Activated CD8-positive, alpha-beta memory T cell treated with anti-CD3 and anti-CD28 coated beads for 48 hours (primary cell): Measurements from ENCODE around the gene THAP7.

Experiments used
- DNase-seq, 3 experiments: peaks; one replicate each; pipeline ENCODE4 v3.0.0-alpha.2; 2020; ENCODE audit warnings: low read depth in 2 of 3, low spot score in 2 of 3

The THAP7 gene

DNA sequence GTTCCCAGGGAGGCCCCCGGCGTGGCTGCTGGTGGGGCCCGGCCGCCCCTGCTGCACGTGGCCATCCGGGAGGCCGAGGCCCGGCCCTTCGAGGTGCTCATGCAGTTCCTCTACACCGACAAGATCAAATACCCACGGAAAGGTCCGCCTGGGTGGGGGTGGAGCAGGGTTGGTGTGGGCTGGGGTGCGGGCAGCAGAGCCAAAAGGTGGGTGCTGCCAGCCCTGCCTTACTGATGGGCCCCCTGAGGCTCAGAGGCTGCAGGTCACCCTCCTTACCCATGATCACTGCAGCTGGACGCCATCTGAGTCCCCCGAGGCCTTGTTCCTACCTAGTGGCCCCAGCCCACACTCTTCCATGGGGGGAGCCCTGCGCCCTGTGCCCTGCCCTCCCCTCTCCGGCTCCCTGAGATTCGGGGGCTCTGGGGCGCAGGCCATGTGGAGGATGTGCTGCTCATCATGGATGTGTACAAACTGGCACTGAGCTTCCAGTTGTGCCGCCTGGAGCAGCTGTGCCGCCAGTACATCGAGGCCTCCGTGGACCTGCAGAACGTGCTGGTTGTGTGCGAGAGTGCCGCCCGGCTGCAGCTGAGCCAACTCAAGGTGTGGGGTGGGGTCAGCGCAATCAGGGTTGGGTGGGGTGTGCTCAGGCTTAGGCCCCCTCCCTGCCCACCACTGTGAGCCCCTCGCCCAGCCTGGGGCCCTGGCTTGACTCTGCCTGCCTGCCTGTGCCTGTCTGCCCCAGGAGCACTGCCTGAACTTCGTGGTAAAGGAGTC lies 7.6 kb downstream of the THAP7 start:
- DNase-seq, result no peak

DNA sequence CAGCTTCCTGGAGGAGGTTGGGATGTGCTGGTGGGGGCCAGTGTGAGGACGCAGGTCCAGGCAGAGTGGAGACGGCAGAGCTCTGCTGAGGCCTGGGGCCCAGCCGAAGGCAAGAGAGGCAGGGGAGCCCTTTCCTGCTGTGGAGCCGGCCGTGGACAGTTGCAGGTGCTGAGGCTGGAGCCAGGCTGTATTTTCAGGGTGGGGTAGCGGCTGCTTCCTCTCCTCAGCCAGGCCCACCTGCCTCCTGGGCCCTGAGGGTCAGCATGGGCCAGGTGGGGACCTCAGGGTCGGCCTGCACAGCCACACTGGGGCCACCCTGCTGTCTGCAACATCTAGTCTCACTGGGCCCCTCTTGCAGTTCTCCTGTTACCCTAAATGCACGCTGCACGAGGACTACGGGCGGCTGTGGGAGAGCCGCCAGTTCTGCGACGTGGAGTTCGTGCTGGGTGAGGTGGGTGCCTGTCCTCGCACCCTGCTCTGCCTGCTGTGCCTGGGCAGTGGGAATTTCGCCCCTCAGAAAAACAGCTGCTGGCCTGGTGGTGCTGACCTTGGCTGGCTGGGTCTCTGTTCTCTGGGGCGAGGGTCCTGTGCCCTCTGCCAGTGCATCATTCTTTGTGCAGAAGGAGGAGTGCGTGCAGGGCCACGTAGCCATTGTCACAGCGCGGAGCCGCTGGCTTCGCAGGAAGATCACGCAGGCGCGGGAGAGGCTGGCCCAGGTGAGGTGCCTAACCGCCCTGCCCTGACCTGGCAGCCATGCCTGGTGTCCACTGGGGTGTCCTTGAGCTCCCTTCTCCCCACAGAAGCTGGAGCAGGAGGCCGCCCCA lies 8.4 kb downstream of the THAP7 start:
- no peak for DNase-seq

DNA sequence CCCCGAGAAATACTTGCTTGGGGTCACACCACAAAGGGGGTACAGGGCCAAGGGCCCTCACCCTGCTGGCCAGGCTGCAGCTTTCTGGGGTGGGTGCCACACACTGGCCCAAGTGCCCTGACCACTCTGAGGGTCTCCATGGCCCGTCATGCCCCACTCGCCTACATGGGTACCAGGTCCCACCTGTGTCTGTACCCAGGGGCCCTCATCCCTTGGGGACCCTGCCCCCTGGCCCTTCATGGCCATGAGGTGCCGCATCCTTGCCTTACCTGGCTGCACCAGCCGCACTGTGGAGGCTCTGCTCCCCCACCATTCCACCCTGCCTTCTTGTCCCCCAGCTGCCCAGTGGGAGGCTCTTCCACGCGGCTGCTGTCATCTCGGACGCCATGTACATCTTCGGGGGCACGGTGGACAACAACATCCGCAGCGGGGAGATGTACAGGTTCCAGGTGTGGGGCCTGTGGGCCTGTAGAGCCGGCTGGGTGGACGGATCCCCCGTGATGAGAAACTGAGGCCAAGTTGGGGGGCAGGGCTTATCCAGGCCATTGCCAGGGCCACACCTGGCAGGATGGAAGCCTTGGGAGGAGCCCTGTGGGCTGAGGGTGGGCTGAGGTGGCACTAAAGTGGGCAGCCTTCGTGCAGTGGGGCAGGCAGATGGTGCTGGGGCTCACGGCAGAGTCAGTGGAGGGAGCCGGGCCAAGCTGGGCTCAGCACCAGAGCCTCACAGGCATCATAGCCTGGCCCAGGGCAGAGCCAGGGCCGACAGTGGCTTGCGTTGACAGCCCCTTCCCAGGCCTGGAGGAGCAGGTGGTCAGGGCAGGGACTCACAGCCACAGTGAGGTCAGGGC lies 9.2 kb downstream of the THAP7 start:
- DNase-seq, result no peak

DNA sequence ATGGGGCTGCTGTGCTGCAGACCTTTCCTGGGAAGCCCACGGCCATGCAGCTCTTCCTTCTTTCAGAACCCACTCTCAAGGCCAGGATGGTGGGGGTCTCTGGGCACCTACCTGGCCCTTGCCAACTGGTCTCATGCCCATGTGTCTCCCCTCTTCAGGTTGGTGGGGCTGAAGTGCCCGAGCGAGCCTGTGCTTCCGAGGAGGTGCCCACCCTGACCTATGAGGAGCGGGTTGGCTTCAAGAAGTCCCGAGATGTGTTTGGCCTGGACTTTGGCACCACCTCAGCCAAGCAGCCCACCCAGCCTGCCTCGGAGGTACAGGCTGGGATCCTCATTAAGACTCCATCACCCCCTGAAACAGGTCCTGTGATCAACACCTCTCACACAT lies 9.9 kb downstream of the THAP7 start:
- no peak for DNase-seq

DNA sequence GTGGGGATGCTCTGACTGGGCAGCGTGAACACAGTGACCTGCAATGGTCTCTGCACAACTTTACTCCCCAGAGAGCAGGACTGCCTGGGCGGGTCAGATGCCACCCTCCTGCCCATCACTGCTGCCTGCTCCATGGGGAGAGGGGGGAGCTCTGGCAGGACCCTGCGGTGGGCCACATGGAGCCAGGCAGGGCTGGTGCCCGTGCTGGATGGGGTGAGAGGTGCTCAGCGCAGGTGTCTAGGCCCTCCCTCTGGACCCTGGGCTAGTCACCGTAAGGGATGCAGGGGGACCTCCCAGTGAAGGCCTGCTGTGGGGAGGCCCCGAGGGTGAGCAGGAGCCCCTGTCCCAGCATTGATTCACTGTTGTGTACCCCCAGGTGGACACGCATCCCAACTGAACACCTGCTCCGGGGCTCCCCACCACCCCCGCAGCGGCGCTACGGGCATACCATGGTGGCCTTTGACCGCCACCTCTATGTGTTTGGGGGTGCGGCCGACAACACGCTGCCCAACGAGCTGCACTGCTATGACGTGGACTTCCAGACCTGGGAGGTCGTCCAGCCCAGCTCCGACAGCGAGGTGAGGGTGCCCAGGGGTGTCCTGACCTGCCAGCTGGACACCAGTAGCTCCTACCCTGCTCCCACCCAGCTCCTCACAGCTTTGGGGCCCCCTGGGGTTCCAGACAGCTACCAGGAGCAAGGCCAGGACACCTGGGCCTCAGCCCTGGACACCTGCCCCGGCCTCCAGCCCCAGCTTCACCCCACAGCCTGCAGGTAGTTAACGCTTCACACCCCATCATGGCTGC lies 10.5 kb downstream of the THAP7 start:
- DNase-seq, result no peak

DNA sequence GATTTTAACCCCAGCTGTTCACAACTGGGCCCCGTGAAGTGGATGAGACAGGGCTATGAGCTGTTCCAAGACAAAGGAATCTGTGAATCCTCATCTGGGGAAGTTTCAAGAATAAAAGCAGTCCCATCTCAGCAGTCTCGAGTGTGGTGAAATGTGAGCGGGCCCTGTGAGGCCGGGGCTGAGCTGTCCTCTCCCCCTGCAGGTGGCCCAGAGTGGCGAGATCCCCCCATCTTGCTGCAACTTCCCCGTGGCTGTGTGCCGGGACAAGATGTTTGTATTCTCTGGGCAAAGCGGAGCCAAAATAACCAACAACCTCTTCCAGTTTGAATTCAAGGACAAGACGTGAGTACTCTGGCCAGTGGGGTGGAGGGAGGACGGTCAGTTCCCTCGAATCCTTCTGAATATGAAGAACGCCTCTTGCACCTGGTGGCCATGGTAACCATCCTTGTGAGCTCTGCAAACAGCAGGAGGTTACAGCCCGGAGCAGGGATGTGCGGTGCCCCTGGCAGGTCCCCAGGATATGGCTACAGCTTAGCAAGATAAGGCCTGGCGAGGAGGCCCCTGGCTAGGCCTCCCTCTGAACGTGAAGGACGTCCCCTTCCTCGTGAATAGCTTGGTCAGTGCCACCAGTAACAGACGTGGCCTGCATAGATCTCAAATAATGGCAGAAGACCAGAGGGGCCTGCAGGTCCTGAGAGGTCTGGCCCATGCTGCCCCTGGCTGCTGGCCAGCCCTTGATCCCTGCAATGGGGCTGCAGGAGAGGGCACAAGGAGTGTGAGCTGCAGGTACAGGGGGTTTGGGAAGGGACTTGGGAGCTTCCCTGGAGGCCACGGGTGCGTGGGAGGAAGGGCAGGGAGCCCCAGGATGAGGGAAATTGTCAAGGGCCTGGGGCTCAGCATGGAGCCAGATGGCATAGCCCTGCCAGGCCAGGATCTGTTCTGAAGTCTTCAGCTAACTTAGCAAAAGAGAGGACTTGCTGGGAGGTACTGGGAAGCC lies 11.4 kb downstream of the THAP7 start:
- DNase-seq, result no peak

DNA sequence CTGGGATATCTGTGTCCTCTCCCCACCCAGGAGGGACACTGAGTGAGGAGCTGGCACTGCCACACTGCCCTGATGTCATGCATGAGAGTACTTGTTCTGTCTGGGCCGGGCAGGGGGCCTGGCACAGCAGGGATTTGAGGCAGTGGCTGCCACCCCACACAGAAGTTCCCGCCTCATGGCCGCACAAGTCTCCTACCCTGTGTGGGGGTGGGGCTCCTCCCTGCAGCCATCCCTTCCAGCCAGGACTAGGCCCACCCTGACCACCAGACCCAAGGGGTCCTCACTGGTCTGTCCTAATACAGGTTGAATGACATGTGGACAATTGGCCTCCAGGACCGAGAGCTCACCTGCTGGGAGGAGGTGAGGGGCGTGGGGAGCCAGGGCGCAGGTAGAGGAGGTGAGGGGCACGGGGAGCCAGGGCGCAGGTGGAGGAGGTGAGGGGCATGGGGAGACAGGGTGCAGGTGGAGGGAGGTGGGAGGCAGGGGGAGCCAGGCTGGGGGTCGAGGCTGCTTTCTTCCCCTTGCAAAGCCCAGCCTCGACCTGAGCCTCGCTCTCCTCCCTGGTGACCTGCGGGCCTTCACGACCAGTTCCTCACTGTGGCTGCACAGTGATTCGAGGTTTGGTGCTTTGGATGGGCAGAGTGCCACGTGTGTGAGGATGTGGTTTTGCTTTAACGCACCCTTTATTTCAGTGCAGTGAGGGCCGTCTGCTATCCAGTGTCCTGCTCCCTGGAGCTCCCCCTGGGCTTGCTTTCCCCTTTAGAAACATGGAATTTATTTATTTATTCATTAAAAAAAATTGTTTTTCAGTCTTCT lies 12.4 kb downstream of the THAP7 start:
- DNase-seq, result no peak

DNA sequence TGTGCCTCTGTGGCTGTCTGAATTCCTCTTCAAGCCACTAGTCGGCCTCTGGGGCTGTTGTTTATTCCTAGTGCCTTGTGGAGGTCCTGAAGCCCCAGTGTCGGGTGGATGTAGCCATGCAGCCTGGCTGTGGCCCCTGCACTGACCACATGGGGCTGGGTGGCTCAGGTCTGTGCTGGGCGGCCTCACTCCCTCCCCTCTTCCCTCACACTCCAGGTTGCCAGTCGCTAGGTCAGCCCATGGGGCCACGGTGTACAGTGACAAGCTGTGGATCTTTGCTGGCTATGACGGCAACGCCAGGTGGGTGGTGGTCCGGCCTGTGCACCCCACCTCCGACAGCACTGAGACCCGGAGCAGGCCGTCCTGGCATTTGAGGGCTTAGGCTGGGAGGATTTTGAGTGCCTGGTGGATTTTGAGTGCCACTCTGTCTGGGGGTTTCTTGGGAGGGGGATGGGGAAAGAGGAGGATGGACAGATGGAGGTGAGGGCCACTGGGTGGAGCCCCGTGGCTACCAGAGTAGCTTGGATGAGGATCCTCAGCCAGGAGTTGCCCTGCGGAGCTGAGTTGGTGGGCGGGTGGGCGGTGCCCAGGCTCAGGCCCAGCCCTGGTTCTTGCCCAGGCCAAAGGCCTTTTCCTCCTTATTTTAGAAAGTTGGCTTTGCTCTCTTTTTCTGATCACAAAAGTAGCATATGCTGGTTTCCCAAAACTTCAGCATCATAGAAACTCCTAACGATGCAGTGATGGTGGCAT lies 13.2 kb downstream of the THAP7 start:
- DNase-seq, result no peak

DNA sequence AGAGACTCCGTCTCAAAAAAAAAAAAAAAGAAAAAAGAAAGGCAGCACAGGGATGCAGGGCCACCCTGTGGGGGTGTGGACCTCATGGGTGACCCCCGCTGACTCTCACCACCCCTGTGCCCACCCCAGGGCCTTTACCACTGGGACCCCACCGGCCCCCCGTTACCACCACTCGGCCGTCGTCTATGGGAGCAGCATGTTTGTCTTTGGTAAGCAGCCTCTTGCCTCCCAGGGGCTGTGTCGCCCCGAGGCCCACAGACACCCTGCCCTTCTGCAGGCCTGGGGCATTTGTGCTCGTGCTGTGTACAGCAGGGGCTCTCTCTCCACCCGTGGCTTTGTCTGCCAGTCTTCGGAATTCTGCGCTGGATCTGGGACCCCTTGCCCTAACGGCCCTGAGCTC lies 14.5 kb downstream of the THAP7 start:
- DNase-seq, result no peak

DNA sequence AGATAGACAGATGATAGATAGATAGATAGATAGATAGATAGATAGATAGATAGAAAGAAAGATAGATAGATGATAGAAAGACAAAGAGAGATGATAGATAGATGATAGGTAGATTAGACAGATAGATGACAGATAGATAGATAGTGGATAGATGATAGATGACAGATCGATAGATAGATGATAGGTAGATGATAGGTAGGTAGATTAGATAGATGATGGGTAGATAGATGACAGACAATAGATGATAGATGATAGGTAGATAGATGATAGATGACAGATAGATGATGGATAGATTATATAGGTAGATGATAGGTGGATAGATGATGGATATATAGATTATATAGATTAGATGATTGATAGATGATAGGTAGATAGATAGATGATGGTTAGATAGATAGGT lies 15.6 kb downstream of the THAP7 start:
- no peak for DNase-seq

DNA sequence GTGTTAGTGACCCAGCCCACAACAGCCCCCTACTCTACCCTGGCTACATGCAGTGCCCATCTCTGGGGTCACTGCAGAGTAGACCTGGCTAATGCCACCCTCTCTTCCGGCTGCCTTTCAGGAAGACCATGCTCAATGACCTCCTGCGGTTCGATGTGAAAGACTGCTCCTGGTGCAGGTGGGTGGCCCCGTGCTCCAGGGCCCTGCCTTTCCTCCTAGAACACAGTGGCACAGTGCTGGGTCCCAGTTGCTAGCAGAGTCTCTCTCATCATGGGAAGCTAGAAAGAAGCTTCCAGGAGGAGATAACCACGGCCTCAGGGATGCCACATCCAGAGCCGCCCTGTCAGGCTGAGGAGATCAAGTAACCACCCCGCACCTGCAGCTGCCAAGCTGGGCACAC lies 16.2 kb downstream of the THAP7 start:
- no peak for DNase-seq

DNA sequence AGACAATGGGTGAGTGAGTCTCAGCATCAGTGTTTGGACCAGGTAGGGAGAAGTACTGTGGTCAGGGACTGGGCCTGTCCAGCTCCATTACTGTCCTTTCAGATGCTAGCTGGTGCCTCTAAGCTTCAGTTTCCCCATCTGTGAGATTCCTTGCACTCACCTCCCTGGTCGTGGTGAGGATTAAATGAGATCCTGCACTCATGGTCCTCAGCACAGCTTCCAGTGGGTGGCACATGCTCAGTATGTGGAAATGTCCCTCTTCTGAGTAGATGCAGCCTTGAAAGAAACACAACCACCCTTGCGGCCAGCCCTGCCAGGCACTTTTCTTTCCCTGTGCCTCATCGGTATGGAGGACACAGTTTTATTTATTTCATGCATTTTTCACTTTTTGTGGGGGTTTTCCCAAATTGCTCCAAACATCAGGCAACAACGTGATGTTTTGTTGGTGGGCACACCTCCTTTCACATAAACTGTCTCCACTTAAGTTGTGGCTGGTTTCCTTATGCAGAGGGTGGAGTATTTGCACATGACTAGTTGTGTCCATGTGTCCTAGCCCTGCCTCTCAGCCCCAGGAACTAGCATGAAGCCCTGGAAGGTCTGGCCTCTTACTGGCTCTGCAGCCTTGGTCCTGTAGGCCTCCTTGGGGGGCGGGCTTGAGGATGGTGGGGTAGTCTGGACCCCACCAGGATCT lies 18.7 kb downstream of the THAP7 start:
- no peak for DNase-seq

DNA sequence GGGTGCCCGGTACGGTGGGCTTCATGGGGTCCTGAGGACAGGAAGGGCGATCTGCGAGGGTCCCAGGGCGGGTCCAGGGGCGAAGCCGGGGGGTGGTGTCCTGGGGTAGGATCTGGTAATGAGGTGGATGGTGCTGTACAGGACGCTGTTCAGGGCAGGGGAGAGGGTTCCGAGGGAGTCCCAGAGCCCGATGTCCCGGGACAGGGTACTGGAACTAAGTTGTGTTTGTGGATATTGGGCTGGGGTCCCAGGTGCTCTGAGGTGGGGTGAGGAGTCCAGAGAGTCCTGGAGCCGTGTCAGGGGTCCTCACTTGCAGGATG lies 19.4 kb downstream of the THAP7 start:
- DNase-seq, result no peak

DNA sequence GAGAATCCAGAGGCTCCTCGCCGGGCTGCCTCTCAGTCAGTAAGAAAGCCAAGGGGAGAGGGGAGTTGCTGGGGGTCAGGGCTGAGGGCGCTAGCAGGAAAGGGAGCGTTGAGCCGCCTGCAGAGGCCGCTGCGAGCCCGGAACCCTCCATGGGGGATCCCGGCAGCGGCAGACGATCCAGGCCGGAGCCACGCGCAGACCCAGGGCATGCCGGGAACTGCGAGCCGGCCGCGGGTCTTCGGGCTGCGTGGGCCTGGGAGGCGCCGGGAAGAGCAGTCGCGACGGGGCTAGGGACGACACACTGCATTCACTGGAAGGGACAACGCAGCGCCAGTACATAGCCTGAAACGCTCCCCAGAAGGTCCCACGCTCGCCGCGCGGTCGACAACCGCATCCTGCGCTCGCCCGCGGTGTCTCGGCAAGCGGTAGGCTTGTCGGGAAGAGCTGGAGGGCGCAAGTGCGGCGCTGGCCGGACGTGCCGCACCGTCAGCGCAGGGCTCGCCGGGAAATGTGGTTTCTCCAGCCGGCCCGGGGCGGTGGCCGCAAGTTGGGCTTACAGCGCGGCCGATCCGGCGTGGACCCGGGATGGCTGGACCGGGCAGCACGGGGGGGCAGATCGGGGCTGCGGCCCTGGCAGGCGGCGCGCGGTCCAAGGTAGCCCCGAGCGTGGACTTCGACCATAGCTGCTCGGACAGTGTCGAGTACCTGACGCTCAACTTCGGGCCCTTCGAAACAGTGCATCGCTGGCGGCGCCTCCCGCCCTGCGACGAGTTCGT lies 19.9 kb downstream of the THAP7 start, which contains the start of gene LZTR1:
TSS of gene LZTR1 (plus strand) at position 511 of the 776 bp plus-strand sequence. CDS start at position 586, 75 bp downstream.
- DNase-seq, result peak in 2 of 3 experiments; percentile 40 to 58

DNA sequence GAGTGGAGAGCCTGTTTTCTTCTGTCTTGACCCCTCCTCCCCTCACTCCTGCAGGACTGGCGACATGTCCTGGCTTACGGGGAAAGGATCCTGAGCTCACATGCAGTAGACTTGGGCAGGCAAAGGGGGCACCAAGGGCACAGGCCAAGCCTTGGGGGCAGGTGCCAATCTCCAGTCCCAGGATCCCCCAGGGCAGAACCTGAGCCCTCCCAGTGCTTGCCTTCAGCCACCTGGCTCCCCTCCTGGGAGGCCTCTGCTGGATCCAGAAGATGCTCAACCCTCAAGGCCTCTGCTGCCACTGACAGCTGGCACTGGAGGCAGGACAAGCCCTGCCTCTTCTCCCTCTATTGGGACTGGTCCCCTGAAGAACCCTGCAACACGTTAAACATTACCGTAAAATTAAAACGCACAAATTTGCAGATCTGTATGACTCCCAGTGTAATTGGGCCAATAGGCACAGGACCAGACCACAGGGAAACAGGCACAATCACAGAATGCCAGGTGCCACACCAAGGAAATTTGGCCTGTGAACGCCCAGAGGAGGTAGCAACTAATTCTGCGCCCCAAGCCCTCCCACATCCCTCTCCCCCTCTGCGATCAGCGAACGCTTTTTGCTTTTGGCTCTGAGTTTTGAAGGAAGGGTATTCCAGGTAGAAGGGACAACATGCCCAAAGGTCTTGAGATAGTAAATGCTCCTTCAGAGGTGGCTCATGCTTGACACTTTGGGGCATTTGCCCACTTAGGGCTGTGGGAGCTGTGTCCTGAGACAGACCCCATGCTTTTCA lies 20.8 kb downstream of the THAP7 start:
- DNase-seq, result no peak

DNA sequence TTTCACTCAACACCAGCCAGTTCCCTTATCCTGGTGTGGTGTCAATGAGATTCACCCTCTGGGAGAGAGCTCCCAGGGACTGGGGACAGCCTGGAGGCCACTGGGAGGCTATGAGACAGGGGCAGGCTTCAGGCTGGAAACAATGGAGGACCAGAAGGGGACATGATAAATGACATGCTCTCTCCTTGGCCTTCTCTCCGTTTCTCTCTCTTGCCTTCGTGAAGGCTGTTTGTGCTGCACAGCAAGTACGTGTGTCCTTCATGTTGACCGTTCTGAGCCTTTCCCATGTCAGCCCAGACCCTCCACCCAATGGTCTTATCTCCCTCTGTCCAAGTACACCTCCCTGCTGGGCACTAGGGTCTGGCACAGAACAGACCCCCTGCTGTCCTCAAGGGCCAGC lies 21.4 kb downstream of the THAP7 start:
- DNase-seq, result no peak
